Stimulated activated effector memory CD8-positive, alpha-beta T cell treated with anti-CD3 and anti-CD28 coated beads, Interleukin-12 subunit alpha, Interleukin-12 subunit beta, amount 100 ng/mL, for 72 hours (primary cell): ENCODE results near the gene PRPF40B.
A peak's percentile ranks its signal among the peaks of the same experiment; 100 is the strongest.

Experiments
- ATAC-seq: fragments of 150-1000 bp; cut with Tn5 transposase; 2 replicates; pipeline ENCODE4 v1.10.0; 2021
- DNase-seq, 2 donors: peaks; one replicate each; pipeline ENCODE4 v3.0.0; 2021 to 2022; ENCODE audit warnings: low spot score in 2 of 2
- H3K27ac Mint-ChIP-seq: one replicate; pipeline ENCODE4 v1.8.0; 2022; ENCODE audit warnings: mild to moderate bottlenecking, mixed read lengths
- H3K36me3 Mint-ChIP-seq: one replicate; pipeline ENCODE4 v1.8.0; 2022; ENCODE audit warnings: mild to moderate bottlenecking, mixed read lengths
- H3K4me1 Mint-ChIP-seq: one replicate; pipeline ENCODE4 v1.8.0; 2022; ENCODE audit warnings: mixed read lengths
- H3K4me3 Mint-ChIP-seq: one replicate; pipeline ENCODE4 v1.8.0; 2022; ENCODE audit warnings: mild to moderate bottlenecking, mixed read lengths
- H3K9me3 Mint-ChIP-seq: one replicate; pipeline ENCODE4 v1.8.0; 2022; ENCODE audit warnings: mixed read lengths

Gene PRPF40B

DNA sequence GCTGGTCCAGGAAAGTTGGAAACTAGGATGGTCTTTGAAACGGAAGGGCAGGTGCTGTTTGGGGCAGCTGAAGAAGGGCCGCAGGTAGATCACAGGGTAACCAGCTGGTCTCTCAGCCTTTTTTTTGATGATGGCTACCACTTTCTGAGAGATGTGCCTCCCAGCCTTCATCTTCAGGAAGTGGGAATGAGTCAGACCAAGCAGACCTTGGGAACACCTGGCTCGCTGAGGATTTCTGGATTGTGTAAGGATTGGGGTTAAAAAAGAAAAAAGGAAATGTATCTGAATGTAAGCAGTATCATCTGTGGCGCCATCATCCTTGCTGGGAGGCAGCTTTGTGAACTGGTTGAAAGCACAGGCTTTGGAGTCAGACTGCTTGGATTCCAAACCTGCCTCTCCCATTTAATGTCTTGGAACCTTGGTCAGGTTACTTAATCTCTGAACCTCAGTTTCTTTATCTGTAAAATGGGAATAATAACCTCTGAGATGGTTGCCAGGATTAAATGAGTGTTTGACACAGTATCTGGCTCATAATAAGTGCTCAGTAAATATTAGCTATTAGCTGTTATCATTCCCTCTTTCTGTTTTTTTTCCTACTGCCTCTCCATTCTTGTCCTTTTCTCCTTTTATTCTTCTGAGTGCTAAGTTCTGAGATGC is 1.7 kb downstream of the PRPF40B start:
- H3K4me1 Mint-ChIP-seq, result peaks cover 19% of the 10 kb centered on the region
- ATAC-seq, result no peak

GRCh38 chr12:49626169-49626835 is 2.9 kb downstream of the PRPF40B start:
- DNase-seq, result no peak
- peak; percentile 22 for ATAC-seq
- no peak overlapping the region for H3K4me3 Mint-ChIP-seq

More for the DNA sequence above, 1.7 kb downstream of the PRPF40B start:
- DNase-seq, result no peak
- no peaks in the 10 kb centered on the region for H3K9me3 Mint-ChIP-seq
- H3K4me3 Mint-ChIP-seq, result peak overlapping the region; percentile 76
- H3K27ac Mint-ChIP-seq, result peak overlapping the region; percentile 13
- H3K36me3 Mint-ChIP-seq, result peaks cover 9% of the 10 kb centered on the region

DNA sequence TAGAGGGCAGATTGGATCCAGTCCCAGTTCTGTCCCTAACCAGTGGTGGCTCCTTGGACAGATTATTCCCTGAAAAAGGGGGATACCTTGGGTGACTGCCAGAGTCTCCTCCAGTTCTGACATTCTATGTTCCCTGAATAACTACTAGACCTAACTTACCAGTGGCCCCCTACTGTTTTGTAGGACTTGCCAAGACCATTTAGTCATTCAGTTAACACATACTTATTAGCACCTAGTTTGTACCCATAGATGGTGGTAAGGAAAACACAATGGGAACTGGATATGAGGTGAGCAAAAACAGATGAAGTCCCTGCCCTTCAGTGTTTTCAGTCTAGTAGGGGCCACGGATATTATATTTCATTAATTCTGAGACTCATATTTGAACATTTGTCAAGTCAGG is 3.5 kb downstream of the PRPF40B start:
- H3K36me3 Mint-ChIP-seq, result peaks cover 9% of the 10 kb centered on the region
- no peak overlapping the region for H3K27ac Mint-ChIP-seq
- H3K9me3 Mint-ChIP-seq, result no peaks in the 10 kb centered on the region
- peaks cover 9% of the 10 kb centered on the region for H3K4me1 Mint-ChIP-seq
- DNase-seq, result no peak
- no peak overlapping the region for H3K4me3 Mint-ChIP-seq
- no peak for ATAC-seq

More at GRCh38 chr12:49626169-49626835, 2.9 kb downstream of the PRPF40B start:
- Mint-ChIP-seq H3K4me1 (peaks cover 14% of the 10 kb centered on the region), H3K27ac (no peak overlapping the region), H3K36me3 (peaks cover 9% of the 10 kb centered on the region), H3K9me3 (no peaks in the 10 kb centered on the region)

DNA sequence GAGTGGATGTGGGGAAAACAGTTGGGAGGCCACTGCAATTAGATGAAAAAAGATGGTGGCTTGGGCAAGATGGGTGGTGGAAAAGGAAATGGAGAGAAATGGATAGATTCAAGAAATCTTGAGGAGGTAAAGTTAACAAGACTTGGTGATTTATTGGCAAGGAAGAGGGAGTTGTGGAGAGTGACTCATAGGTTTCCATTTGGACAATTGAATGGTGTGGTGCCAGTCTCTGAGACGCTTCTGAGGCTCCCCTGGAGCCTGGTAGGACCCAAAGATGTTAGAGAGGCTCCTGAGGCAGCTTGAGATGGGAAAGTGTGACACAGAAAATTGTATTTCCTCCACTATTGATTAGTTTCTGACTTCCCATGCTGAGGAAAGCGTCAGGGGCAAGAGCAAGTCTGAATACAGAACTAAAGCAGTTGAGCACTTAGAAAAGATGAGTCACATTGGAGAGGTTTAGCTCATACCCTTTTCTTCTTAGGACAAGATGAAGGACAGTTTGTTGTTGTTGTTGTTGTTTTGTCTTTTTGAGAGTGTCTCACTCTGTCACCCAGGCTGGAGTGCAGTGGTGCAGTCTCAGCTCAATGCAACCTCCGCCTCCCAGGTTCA is 4.5 kb downstream of the PRPF40B start:
- Mint-ChIP-seq H3K27ac (no peak overlapping the region), H3K4me3 (no peak overlapping the region), H3K9me3 (no peaks in the 10 kb centered on the region), H3K36me3 (no peaks in the 10 kb centered on the region), H3K4me1 (peaks cover 2% of the 10 kb centered on the region)
- DNase-seq, result no peak
- no peak for ATAC-seq

- peaks cover 12% of the 10 kb centered on the region for H3K36me3 Mint-ChIP-seq
- no peaks in the 10 kb centered on the region for H3K9me3 Mint-ChIP-seq
- H3K27ac Mint-ChIP-seq, result peak overlapping the region; percentile 33
- H3K4me1 Mint-ChIP-seq, result peaks cover 13% of the 10 kb centered on the region
- no peak for DNase-seq
- ATAC-seq, result no peak
- H3K4me3 Mint-ChIP-seq, result no peak overlapping the region
These were observed 8.1 kb downstream of the PRPF40B start for GRCh38 chr12:49631336-49631907.

GRCh38 chr12:49632401-49632800 is 9.0 kb downstream of the PRPF40B start:
- Mint-ChIP-seq H3K4me3 (no peak overlapping the region), H3K27ac (peak overlapping the region; percentile 2), H3K4me1 (peaks cover 22% of the 10 kb centered on the region), H3K36me3 (peaks cover 17% of the 10 kb centered on the region), H3K9me3 (no peaks in the 10 kb centered on the region)
- no peak for DNase-seq
- no peak for ATAC-seq

DNA sequence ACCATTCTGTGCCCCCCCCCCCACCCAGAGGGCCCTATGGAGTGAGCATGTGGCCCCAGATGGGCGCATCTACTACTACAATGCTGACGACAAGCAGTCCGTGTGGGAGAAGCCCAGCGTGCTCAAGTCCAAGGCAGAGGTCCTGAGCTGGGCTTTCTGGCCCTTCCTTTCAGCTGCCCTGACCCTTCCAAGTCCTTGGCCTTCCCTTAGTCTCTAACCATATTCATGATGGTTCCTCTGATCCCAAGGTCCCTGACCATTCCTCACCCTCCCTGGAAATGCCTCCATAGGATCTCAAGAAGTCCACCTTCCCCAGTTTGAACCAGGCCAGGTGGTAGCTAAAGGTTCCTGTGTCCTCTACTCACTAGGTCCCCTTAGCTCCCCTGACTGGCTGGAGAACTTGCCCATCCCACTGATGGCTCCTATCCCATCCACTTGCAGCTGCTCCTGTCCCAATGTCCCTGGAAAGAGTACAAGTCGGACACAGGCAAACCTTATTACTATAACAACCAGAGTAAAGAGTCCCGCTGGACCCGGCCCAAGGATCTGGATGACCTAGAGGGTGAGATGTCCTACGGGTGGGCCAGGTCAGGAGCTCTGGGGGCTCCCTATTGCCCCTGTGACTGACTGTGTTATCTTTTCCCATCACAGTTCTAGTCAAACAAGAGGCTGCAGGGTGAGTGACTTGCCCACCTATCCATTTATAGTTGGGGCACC is 9.8 kb downstream of the PRPF40B start:
- Mint-ChIP-seq H3K4me3 (no peak overlapping the region), H3K4me1 (peaks cover 23% of the 10 kb centered on the region), H3K36me3 (peaks cover 18% of the 10 kb centered on the region), H3K27ac (peak overlapping the region; percentile 76), H3K9me3 (no peaks in the 10 kb centered on the region)
- ATAC-seq (no peak), DNase-seq (no peak)

DNA sequence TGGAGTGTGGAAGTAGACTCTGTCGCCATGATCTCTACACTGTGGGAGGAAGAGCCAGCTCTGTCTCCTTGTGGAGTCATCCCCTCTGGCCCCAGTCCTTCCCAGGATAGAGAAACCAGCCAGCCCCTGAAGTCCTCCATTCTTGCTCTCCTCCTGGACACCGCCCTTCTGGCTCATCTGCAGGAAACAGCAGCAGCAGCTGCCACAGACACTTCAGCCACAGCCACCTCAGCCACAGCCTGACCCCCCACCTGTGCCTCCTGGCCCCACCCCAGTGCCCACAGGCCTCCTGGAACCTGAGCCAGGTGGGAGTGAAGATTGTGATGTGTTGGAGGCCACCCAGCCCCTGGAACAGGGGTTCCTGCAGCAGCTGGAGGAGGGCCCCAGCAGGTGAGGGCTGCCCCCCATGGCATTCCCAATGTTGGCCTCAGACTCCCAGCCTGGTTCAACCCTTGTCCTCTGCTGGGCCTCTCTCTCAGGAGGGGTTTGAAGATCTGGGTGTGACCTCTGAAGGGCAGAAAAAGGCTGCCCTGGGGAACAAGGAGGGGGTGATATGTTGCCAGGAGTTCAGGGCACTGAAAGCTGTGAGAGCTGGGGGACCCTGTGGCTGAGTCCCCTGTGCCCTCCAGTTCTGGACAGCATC is 10.5 kb downstream of the PRPF40B start:
- Mint-ChIP-seq H3K4me3 (no peak overlapping the region), H3K27ac (peak overlapping the region; percentile 76), H3K36me3 (peaks cover 18% of the 10 kb centered on the region), H3K9me3 (no peaks in the 10 kb centered on the region), H3K4me1 (peaks cover 23% of the 10 kb centered on the region)
- ATAC-seq (peak; percentile 27), DNase-seq (no peak)

GRCh38 chr12:49635036-49635435 is 11.7 kb downstream of the PRPF40B start:
- peak overlapping the region; percentile 64 for H3K27ac Mint-ChIP-seq
- H3K9me3 Mint-ChIP-seq, result no peaks in the 10 kb centered on the region
- no peak overlapping the region for H3K4me3 Mint-ChIP-seq
- H3K4me1 Mint-ChIP-seq, result peaks cover 30% of the 10 kb centered on the region
- no peak for ATAC-seq
- no peak for DNase-seq
- peaks cover 18% of the 10 kb centered on the region for H3K36me3 Mint-ChIP-seq

GRCh38 chr12:49635656-49636055 is 12.3 kb downstream of the PRPF40B start:
- Mint-ChIP-seq H3K9me3 (no peaks in the 10 kb centered on the region), H3K4me3 (no peak overlapping the region), H3K27ac (peak overlapping the region; percentile 40), H3K36me3 (peaks cover 18% of the 10 kb centered on the region), H3K4me1 (peaks cover 30% of the 10 kb centered on the region)
- no peak for ATAC-seq
- DNase-seq, result no peak

- H3K27ac Mint-ChIP-seq, result peak overlapping the region; percentile 80
- ATAC-seq (no peak), DNase-seq (no peak)
- H3K4me1 Mint-ChIP-seq, result peaks cover 30% of the 10 kb centered on the region
- peaks cover 18% of the 10 kb centered on the region for H3K36me3 Mint-ChIP-seq
- H3K9me3 Mint-ChIP-seq, result no peaks in the 10 kb centered on the region
- no peak overlapping the region for H3K4me3 Mint-ChIP-seq
These were observed 13.2 kb downstream of the PRPF40B start for GRCh38 chr12:49636574-49636973.

GRCh38 chr12:49636979-49637755 is 13.8 kb downstream of the PRPF40B start:
- DNase-seq (peak in 1 of 2 donors; percentile 71), ATAC-seq (peak; percentile 84)
- peak overlapping the region; percentile 80 for H3K27ac Mint-ChIP-seq
- H3K9me3 Mint-ChIP-seq, result no peaks in the 10 kb centered on the region
- no peak overlapping the region for H3K4me3 Mint-ChIP-seq
- H3K36me3 Mint-ChIP-seq, result peaks cover 18% of the 10 kb centered on the region
- peaks cover 30% of the 10 kb centered on the region for H3K4me1 Mint-ChIP-seq

GRCh38 chr12:49641748-49642369 is 18.5 kb downstream of the PRPF40B start:
- H3K4me3 Mint-ChIP-seq, result no peak overlapping the region
- no peak for DNase-seq
- peaks cover 46% of the 10 kb centered on the region for H3K36me3 Mint-ChIP-seq
- no peak for ATAC-seq
- no peaks in the 10 kb centered on the region for H3K9me3 Mint-ChIP-seq
- peaks cover 35% of the 10 kb centered on the region for H3K4me1 Mint-ChIP-seq
- peak overlapping the region; percentile 58 for H3K27ac Mint-ChIP-seq

DNA sequence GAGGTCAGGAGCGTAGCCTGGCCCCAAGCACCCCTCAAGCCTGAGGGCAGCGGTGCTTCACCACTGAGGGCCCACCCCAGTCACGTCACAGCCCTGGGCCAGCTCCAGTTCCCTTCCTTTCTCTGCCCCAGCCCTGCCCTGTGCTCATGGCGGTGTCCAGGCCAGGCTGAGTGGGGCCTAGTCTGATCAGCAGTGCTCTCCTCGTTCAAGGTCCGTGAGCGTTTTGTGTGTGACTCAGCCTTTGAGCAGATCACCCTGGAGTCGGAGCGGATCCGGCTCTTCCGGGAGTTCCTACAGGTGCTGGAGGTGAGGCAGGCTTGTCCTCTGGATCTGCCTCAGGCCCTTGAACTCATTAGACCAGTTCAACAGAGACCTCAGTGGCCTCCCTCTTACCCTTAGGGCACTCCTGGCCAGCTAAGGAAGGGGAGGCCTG is 19.0 kb downstream of the PRPF40B start:
- Mint-ChIP-seq H3K4me3 (no peak overlapping the region), H3K9me3 (no peaks in the 10 kb centered on the region), H3K36me3 (peaks cover 44% of the 10 kb centered on the region), H3K4me1 (peaks cover 30% of the 10 kb centered on the region), H3K27ac (peak overlapping the region; percentile 58)
- no peak for ATAC-seq
- no peak for DNase-seq
